SK-N-MC (cell line): ENCODE measurements around the gene DNAI7.

Experiments
- EZH2 ChIP-seq: fragments of 200-600 bp; sonication (generic); IDR thresholded peaks from one replicate; pipeline ENCODE4 v1.6.1; 2017; ENCODE audit warnings: antibody characterized with exemption
- POLR2AphosphoS5 ChIP-seq: IDR thresholded peaks from 2 replicates; pipeline ENCODE4 v1.6.1; 2012; ENCODE audit warnings: mild to moderate bottlenecking, low read depth, low read length, borderline replicate concordance

- TF ChIP-seq POLR2AphosphoS5 (no peak), EZH2 (no peak)
Observed at GRCh38 chr12:25084816-25085215, 110.1 kb downstream of the DNAI7 start.
